ENCODE measurements around the gene GJA10. TPM values are rescaled to one million over a fixed set of nuclear protein-coding genes. Genes with fewer than 3 reads are reported as not detected.

Gene GJA10
- total RNA-seq, 2 experiments from 2014 or later = not detected

GRCh38 chr6:89940225-89941027 lies 46.2 kb downstream of the GJA10 start:
- ChIA-PET POLR2A (interaction anchor here (0.6 to 1.2 kb wide), 6 partner anchors 10 to 539 kb away, joined by 3 to 5 read pairs (median 4); no protein-coding TSS in a partner anchor), CTCF (interaction anchor here (0.5 to 6.2 kb wide), 93 partner anchors 9 to 619 kb away, joined by 3 to 45 read pairs (median 5); partner anchors contain the start of genes CASP8AP2 and MDN1)
- ATAC-seq (peak; percentile 80), DNase-seq (peak; percentile 85)
- Mint-ChIP-seq H3K9me3 (no peaks in the 10 kb centered on the region), H3K27me3 (no peaks in the 10 kb centered on the region), H3K27ac (peak overlapping the region; percentile 73), H3K36me3 (ENCODE audit: low read depth) (peaks cover 83% of the 10 kb centered on the region), H3K4me1 (ENCODE audit: low read depth) (peaks cover 57% of the 10 kb centered on the region), H3K4me3 (no peak overlapping the region)
- intact Hi-C loops (cut with micrococcal nuclease) = loop anchor here (2.0 to 10.0 kb wide), 3 partner anchors 234 to 538 kb away; no protein-coding TSS in a partner anchor
- TF ChIP-seq CTCF (IDR thresholded peaks at IDR 0.05) = peak; percentile 83

GRCh38 chr6:89941031-89941762 lies 46.9 kb downstream of the GJA10 start:
- ChIA-PET CTCF (interaction anchor here (0.5 to 6.2 kb wide), 87 partner anchors 8 to 619 kb away, joined by 3 to 45 read pairs (median 6); partner anchors contain the start of gene CASP8AP2), POLR2A (interaction anchor here (0.9 to 1.2 kb wide), 3 partner anchors 129 to 538 kb away, joined by 4 to 5 read pairs (median 4); no protein-coding TSS in a partner anchor)
- no peaks in the 10 kb centered on the region for H3K27me3 Mint-ChIP-seq
- H3K27ac Mint-ChIP-seq = peak overlapping the region; percentile 68
- H3K4me1 Mint-ChIP-seq (ENCODE audit: low read depth) = peaks cover 65% of the 10 kb centered on the region
- DNase-seq = no peak
- no peak overlapping the region for H3K4me3 Mint-ChIP-seq
- intact Hi-C loops (cut with micrococcal nuclease) = loop anchor here (2.0 to 10.0 kb wide), 3 partner anchors 234 to 538 kb away; no protein-coding TSS in a partner anchor
- no peak for ATAC-seq
- no peak for TF ChIP-seq CTCF (IDR thresholded peaks at IDR 0.05)
- H3K9me3 Mint-ChIP-seq = no peaks in the 10 kb centered on the region
- peaks cover 80% of the 10 kb centered on the region for H3K36me3 Mint-ChIP-seq (ENCODE audit: low read depth)

- H3K4me1 Mint-ChIP-seq (ENCODE audit: low read depth) = peaks cover 72% of the 10 kb centered on the region
- H3K9me3 Mint-ChIP-seq = no peaks in the 10 kb centered on the region
- ATAC-seq = no peak
- H3K27me3 Mint-ChIP-seq = no peaks in the 10 kb centered on the region
- ChIA-PET POLR2A (interaction anchor here (0.8 to 1.2 kb wide), 3 partner anchors 10 to 471 kb away, joined by 3 to 4 read pairs (median 3); no protein-coding TSS in a partner anchor), CTCF (interaction anchor here (1.1 to 6.2 kb wide), 23 partner anchors 11 to 541 kb away, joined by 3 to 45 read pairs (median 8); no protein-coding TSS in a partner anchor)
- peak overlapping the region; percentile 68 for H3K27ac Mint-ChIP-seq
- intact Hi-C loops (cut with micrococcal nuclease) = loop anchor here (2.0 to 10.0 kb wide), 3 partner anchors 233 to 537 kb away; no protein-coding TSS in a partner anchor
- peaks cover 80% of the 10 kb centered on the region for H3K36me3 Mint-ChIP-seq (ENCODE audit: low read depth)
- no peak overlapping the region for H3K4me3 Mint-ChIP-seq
- no peak for TF ChIP-seq CTCF (IDR thresholded peaks at IDR 0.05)
- no peak for DNase-seq
These were observed 47.7 kb downstream of the GJA10 start for GRCh38 chr6:89941763-89942497.

- H3K27me3 Mint-ChIP-seq = no peaks in the 10 kb centered on the region
- TF ChIP-seq CTCF (IDR thresholded peaks at IDR 0.05) = no peak
- H3K36me3 Mint-ChIP-seq (ENCODE audit: low read depth) = peaks cover 79% of the 10 kb centered on the region
- ATAC-seq (no peak), DNase-seq (no peak)
- H3K9me3 Mint-ChIP-seq = no peaks in the 10 kb centered on the region
- H3K27ac Mint-ChIP-seq = peak overlapping the region; percentile 66
- intact Hi-C loops (cut with micrococcal nuclease) = loop anchor here (5.0 to 10.0 kb wide), 2 partner anchors 232 to 340 kb away; no protein-coding TSS in a partner anchor
- CTCF ChIA-PET = interaction anchor here (0.9 to 6.2 kb wide), 6 partner anchors 10 to 536 kb away, joined by 3 to 45 read pairs (median 4); no protein-coding TSS in a partner anchor
- peaks cover 77% of the 10 kb centered on the region for H3K4me1 Mint-ChIP-seq (ENCODE audit: low read depth)
- no peak overlapping the region for H3K4me3 Mint-ChIP-seq
- POLR2A ChIA-PET = interaction anchor here (0.8 to 1.2 kb wide), 3 partner anchors 10 to 471 kb away, joined by 3 to 4 read pairs (median 3); no protein-coding TSS in a partner anchor
These were observed 48.3 kb downstream of the GJA10 start for GRCh38 chr6:89942601-89943000.
